ENCODE results near the gene SLF1. TPM values are rescaled to one million over a fixed set of nuclear protein-coding genes. Genes with fewer than 3 reads are reported as not detected.

The SLF1 gene
- polyA plus RNA-seq, 4 donors, result 13.3 to 17.4 (median 14.1) TPM

- DNase-seq (ENCODE audit: low read depth in 4 of 4, low spot score in 3 of 4), result no peak
Measured at GRCh38 chr5:94705427-94705826, 87.0 kb downstream of the SLF1 start.

DNA sequence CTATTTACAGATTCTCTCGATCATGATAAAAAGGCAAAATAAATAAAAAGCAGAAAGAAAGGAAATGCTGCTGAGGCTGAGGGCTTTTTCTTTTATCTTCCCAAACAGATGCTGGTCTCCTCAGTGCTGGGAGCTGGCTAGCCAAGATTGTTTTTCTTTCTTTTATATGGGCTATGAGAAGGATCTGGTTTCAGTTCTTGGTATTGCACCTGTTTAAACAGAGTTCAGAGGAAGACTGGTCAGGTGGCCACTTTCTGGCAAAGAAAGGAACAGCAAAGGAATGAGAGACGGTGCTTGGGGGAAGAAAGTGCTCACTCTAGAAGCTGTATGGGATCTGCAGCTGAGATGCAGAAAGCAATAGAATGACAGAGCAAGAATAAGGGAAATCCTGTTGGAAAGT lies 88.9 kb downstream of the SLF1 start:
- peak in 2 of 4 donors; percentile 35 to 41 for DNase-seq (ENCODE audit: low read depth in 4 of 4, low spot score in 3 of 4)

DNA sequence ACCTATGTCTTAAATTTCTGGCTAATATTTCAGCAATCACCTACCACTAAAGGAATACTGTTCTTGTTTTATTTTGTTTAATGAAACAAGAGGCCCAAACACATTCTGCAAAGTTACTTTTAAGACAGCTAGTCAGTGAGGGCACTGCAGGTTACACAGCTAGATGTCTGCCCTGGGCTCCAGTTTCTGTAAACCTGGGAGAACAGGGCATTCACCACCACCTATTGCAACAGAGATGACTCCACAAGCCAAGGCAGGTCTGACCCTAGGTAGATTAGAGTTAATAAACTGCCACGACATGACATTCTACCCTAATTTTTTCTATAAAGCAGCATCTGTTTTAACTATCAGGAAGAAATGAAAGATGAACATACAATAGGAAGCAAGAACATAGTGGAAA lies 90.8 kb downstream of the SLF1 start:
- no peak for DNase-seq (ENCODE audit: low read depth in 4 of 4, low spot score in 3 of 4)

DNA sequence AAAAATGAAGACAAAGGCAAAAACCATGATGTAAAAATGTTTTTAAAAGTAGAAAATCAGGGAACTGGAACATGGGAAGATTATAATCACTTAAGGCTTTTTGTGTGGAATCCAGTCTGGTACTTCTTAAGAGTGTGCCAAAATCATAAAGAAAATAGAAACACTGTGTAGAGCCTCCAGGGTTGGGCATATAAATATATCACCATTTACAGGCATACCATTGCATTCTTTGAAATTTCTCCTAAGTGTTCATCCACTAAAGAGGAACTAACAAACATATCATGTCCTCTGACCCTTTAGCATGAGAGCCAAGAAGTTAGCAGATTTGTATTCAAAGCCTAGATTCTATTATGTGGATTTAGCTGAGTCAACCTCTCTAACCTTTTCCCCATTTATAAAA lies 93.3 kb downstream of the SLF1 start:
- DNase-seq (ENCODE audit: low read depth in 4 of 4, low spot score in 3 of 4), result no peak

- DNase-seq (ENCODE audit: low read depth in 4 of 4, low spot score in 3 of 4), result no peak
Measured at GRCh38 chr5:94715768-94716167, 97.3 kb downstream of the SLF1 start.

GRCh38 chr5:94725142-94725541 lies 106.7 kb downstream of the SLF1 start:
- no peak for DNase-seq (ENCODE audit: low read depth in 4 of 4, low spot score in 3 of 4)

GRCh38 chr5:94731471-94731870 lies 113.0 kb downstream of the SLF1 start:
- DNase-seq (ENCODE audit: low read depth in 4 of 4, low spot score in 3 of 4), result no peak

- DNase-seq (ENCODE audit: low read depth in 4 of 4, low spot score in 3 of 4), result no peak
Measured at GRCh38 chr5:94736498-94736897, 118.0 kb downstream of the SLF1 start.

DNA sequence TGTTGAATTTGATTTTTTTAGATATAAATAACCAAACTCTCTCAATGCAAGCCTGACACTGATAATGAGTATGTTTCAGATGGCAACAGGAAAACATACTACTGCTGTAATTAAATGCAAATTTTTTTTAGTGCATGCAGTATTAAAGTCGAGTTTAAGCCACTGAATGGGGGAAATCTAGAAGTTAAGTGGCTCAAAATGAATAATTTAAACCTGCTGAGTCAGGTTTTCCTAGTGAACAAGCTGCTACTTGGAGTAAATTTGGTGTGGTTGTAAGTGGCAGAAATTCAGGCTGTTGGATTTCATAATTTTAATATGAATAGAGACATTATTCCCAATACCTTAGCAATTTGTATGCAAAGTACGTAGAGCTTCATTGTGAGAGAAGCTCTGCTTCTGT lies 121.8 kb downstream of the SLF1 start:
- DNase-seq (ENCODE audit: low read depth in 4 of 4, low spot score in 3 of 4), result no peak

DNA sequence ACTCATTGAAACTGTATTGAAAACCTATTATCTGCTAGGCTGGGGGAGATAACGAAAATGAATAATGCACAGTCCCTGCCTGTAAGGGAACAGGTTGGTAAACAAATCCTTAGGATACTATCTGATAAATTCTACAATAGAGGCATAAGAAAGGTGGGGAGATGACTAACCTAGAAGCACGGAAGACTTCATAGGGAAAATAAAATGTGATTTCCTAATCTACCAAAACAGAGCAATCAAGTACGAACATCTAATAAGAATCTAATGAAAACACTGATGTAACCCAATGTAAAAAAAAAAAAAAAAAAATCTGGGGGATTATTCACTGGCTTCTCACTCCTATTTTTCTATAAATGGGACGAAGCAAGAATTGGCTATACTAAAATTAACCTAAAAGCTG lies 124.4 kb downstream of the SLF1 start:
- DNase-seq (ENCODE audit: low read depth in 4 of 4, low spot score in 3 of 4), result no peak

DNA sequence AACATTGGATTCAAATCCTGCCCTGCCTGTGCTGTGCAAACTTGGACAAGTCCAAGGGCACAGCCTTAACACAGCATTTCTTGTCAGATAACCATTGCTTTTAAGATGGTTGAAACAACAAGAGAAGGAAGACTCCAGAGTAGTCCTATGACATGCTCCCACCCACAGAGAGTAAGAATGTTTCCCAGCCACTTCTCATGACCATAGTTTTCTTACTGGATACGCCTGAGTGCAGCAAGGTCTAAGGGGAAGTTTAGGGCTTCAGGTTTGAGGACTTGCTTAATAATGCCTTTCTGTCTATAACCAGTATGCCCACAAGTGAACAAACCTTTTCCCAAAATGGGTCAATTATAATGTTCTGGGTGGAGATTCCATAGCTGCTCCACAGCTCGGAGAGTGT lies 126.4 kb downstream of the SLF1 start:
- no peak for DNase-seq (ENCODE audit: low read depth in 4 of 4, low spot score in 3 of 4)

DNA sequence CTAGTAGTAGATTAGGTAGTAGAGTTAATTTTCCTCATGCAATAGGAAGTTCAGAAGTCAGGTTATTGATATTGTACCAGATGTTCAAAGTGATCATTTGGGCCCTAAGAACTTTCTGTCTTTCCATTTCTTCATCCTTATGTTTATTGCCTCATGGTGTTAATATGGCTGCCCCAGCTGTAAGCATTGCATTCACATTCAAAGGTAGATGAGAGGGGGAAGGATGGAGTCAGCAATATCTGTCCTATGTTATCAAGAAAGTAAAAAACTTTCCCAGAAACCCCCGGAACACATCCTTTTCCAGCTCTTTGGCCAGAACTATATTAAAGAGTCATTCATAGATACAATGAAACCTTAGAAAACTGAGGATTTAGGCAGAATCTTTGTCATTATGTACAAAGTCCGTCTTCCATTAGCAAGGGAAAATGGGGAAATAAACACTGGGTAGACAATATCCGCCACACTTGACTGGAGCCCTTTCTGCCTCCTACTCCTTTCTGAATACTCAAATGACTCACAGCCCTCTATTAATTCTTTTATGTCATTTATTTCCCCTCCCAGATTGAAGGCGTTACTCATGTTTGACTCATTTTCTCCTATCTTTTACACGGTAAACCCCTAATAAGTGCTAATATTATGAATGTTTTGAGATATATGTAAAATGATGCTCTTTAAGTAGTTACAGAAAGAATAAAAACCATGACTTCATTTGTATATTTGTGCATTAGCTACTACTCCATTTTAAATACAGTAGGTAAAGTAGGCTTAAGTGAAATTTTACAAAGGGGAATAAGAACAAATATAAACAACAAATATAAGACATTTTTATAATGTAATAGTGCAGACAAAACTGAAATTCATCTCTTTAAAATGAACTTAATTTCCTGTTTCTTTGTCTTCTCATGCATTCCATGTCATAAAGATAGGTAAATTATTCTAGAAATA lies 127.6 kb downstream of the SLF1 start:
- DNase-seq (ENCODE audit: low read depth in 4 of 4, low spot score in 3 of 4), result no peak

DNA sequence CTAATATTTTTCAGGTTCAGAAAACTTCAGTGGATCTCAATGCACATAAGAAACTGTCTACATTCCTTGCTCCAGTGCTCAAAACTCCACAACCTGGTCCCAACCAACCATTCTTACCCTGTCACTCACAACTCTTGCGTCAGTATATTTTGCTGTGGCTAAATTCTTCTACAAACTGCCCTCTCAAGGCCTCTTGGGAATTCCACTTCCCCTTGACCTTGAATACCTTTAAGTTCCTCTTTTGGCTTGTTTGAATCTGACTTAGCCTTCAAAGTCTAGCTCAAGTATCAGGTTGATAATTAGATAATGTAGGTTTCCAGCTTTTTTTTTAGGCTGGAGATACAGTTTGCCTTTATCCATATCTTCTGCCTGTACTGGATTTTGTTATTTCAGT lies 128.3 kb downstream of the SLF1 start:
- DNase-seq (ENCODE audit: low read depth in 4 of 4, low spot score in 3 of 4), result no peak

Other genes starting within 250 kb of the SLF1 start
- gene KIAA0825, start 65 bp upstream of the SLF1 start, polyA plus RNA-seq (ENCODE audit: insufficient read length in 4 of 4), result 1 to 10 TPM; 4.1 to 5.9 (median 5.3) TPM

Measured in left renal pelvis (tissue), 4 donors.